Right cardiac atrium (tissue), 5 donors: ENCODE data around the gene GPR141. TPM values are rescaled to one million over a fixed set of nuclear protein-coding genes. Genes with fewer than 3 reads are reported as not detected.

ENCODE experiments used
- ATAC-seq, 2 donors: fragments of 200-7000 bp; cut with Tn5 transposase; one replicate each; pipeline versions ENCODE4 v1.8.0 to v1.9.1; 2020; ENCODE audit warnings: moderate library complexity in 2 of 2, mild to moderate bottlenecking in 1 of 2
- DNase-seq, 3 donors: peaks; one replicate each; pipeline ENCODE4 v3.0.0-alpha.2; 2020
- H3K27ac ChIP-seq: one replicate; pipeline ENCODE4 v1.5.1; 2013; ENCODE audit warnings: mild to moderate bottlenecking, low read length, control low read depth, moderate library complexity
- H3K27me3 ChIP-seq: one replicate; pipeline ENCODE4 v1.6.1; 2013; ENCODE audit not compliant: control insufficient read depth, insufficient read depth
- H3K4me1 ChIP-seq: one replicate; pipeline ENCODE4 v1.6.1; 2013; ENCODE audit warnings: low read length; ENCODE audit not compliant: control insufficient read depth, insufficient read depth
- H3K4me3 ChIP-seq: one replicate; pipeline ENCODE4 v1.5.1; 2013; ENCODE audit warnings: low read length, control low read depth
- H3K9me3 ChIP-seq: one replicate; pipeline ENCODE4 v1.6.1; 2013; ENCODE audit warnings: low read length; ENCODE audit not compliant: control insufficient read depth
- WGBS: extraction: QIAGEN DNeasy Blood & Tissue Kit; methylation state at CpG from one replicate; pipeline ENCODE4 v1.1.7; 2013; 5-methylcytosine and 5-hydroxymethylcytosine counted together
- intact Hi-C, 4 donors: fragments of 100-400 bp; cut with DNase I; formaldehyde crosslinking; loops; one replicate each; pipeline versions ENCODE4 v1.11.0 to v1.14.0; 2022 to 2023
- polyA plus RNA-seq: library from polyadenylated mRNA; stranded (reverse); fragments of 200-250 nt; gene quantifications from one replicate; pipeline ENCODE4 v1.2.3, GENCODE V29; 2013
- total RNA-seq, 4 donors: library from RNA; stranded (reverse); fragmentation: NEBNext Ultra II Directional; extraction: Animal tissue kit (Norgen Biotek cat#: 25700); gene quantifications; one replicate each; pipeline ENCODE4 v1.2.1, GENCODE V29; 2021
- donor health status: healthy with polysubstance abuse.
- donor health status: DM: no; HTN: yes; CAD: no.
- donor health status: DM: no; HTN: no; CAD: no.
- donor health status: DM: no; HTN: yes; CAD: no; lungs with severe emphysema.
- donor health status: DM: yes; HTN: yes; CAD: no.

Gene GPR141
- total and polyA plus RNA-seq, 5 donors = 0.66 to 0.79 TPM; not detected in 3

- no peak overlapping the region for H3K4me3 ChIP-seq
- intact Hi-C loops = no loop called here
Observed at GRCh38 chr7:37784015-37784414, 100.4 kb downstream of the GPR141 start.

DNA sequence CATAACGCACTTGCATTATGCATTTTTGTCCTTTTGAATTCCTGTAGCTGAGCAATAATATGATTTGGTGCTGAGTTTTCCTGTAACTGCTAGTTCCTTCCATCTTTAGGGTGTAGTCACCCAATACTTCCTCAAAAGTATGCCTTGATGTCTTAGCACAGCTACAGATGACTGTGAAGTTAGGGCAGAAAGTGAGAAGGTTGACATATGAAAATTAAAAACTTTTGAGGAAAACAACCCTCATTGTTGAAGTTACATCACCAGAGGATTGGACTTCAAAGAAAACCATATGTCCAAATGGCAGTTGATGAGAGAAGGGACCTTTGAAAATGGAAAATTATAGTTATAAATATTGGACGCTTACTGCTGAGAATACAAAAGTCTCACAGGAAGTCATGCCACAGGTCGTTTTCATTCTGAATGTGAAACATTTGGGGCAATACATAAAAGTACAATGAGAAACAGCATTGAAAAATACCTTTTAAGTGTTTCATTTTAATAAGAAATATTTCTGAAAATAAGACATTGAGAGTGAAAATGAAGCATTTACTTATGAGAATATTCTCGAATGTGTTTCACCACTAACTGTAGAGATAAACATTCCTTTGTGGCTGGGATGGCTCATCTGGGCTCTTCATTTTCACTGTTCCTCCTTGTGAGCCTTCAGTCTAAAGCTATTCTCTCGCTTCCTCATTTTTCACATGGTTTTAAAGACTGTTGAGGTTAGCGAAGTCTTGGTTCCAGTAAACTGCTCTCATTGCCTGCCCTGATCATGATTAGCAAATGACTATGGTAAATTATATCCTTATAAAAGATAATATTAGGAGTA is 103.4 kb downstream of the GPR141 start:
- H3K4me1 ChIP-seq = peaks cover 3% of the 10 kb centered on the region
- no peak overlapping the region for H3K27ac ChIP-seq
- no peak for DNase-seq
- 69% methylated on average over 6 of the region's 6 CpGs for WGBS
- H3K27me3 ChIP-seq = no peaks in the 10 kb centered on the region
- intact Hi-C loops = no loop called here
- ATAC-seq = no peak
- no peaks in the 10 kb centered on the region for H3K9me3 ChIP-seq
- no peak overlapping the region for H3K4me3 ChIP-seq

More at GRCh38 chr7:37784015-37784414, 100.4 kb downstream of the GPR141 start:
- Histone ChIP-seq H3K27me3 (no peaks in the 10 kb centered on the region), H3K27ac (no peak overlapping the region), H3K4me1 (peaks cover 4% of the 10 kb centered on the region), H3K9me3 (no peaks in the 10 kb centered on the region)
- ATAC-seq = no peak
- DNase-seq = no peak
- 81% methylated on average over 3 of the region's 3 CpGs for WGBS

Other genes with a start within 250 kb of the GPR141 start
- gene ELMO1, start 234.9 kb upstream of the GPR141 start, total RNA-seq = 10 to 100 TPM; 17.9 to 20.8 (median 18.9) TPM
- 11.8 TPM for gene ELMO1, start 234.9 kb upstream of the GPR141 start, polyA plus RNA-seq
- gene NME8, start 164.8 kb downstream of the GPR141 start, total RNA-seq = not detected
- not detected for gene NME8, start 164.8 kb downstream of the GPR141 start, polyA plus RNA-seq
- gene SFRP4, start 233.1 kb downstream of the GPR141 start, total RNA-seq = 1 to 10 TPM; 2.2 to 3.8 (median 3.6) TPM
- 2.2 TPM for gene SFRP4, start 233.1 kb downstream of the GPR141 start, polyA plus RNA-seq
- 10 to 100 TPM; 19.7 to 24.0 (median 22.9) TPM for gene EPDR1, start 236.9 kb downstream of the GPR141 start, total RNA-seq
- gene EPDR1, start 236.9 kb downstream of the GPR141 start, polyA plus RNA-seq = 13.9 TPM